GM12874 (cell line): ENCODE measurements around the gene UBXN7.

ENCODE experiments used
- CTCF ChIP-seq: IDR thresholded peaks from 2 replicates; pipeline ENCODE4 v1.5.1; 2011; ENCODE audit warnings: low read depth, mild to moderate bottlenecking, control low read depth, low read length, moderate library complexity; ENCODE audit not compliant: insufficient read depth

The UBXN7 gene

DNA sequence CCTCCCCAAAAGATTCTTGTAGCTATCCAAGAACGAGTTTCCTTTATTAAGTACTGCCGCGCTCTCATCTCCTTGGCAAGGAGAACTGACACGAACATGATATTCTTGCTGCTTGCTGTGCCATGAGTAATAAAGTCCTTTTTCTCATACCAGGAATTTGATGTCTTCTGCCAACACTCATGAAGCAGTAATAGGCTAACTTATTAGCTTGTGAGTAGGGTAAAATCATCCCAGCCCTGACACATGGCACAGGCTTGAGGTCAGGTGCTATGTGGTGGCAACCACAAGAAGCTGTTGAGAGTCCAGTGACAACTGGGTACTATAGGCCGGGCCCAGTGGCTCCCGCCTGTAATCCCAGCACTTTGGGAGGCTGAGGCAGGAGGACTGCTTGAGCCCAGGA, 22.7 kb upstream of the UBXN7 start:
- TF ChIP-seq CTCF, result no peak

GRCh38 chr3:196444500-196444894, 12.3 kb upstream of the UBXN7 start:
- TF ChIP-seq CTCF, result no peak

DNA sequence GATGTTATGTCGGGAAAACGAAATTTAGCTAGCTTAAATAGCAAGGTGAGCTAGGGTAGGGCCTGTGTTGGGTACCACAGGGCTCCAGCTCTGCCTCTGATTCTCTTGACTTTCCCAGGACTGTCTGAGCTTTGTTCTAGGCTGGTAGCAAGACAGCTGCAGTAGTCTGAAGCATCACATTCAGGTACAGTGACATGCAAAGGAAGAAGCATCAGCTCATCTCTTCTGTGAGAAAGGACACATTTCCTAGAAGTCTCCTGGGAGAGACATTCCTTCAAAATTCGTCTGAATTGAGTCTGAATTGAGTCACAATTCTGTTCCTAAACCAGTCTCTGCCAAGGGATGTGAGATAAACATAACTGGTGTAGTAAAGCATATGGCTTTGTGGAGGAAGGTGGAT, 8.5 kb upstream of the UBXN7 start:
- no peak for TF ChIP-seq CTCF

GRCh38 chr3:196440041-196440537, 7.9 kb upstream of the UBXN7 start:
- TF ChIP-seq CTCF, result no peak

- no peak for TF ChIP-seq CTCF
These were observed 768 bp downstream of the UBXN7 start for GRCh38 chr3:196431181-196432136.

DNA sequence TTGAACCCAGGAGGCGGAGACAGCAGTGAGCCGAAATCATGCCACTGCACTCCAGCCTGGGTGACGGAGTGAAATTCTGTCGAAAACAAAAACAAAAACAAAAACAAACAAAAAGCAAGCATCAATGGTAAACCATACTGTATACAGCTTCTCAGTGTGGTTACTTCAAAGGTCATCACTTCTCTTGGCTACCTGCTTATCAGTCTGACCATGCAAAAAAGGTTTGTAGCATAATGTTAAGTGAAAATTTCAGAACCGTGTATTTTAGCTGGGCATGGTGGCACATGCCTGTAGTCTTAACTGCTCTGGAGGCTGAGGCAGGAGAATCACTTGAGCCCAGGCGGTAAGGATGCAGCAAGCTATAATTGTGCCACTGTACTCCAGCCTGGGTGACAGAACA, 4.2 kb downstream of the UBXN7 start:
- TF ChIP-seq CTCF, result no peak

DNA sequence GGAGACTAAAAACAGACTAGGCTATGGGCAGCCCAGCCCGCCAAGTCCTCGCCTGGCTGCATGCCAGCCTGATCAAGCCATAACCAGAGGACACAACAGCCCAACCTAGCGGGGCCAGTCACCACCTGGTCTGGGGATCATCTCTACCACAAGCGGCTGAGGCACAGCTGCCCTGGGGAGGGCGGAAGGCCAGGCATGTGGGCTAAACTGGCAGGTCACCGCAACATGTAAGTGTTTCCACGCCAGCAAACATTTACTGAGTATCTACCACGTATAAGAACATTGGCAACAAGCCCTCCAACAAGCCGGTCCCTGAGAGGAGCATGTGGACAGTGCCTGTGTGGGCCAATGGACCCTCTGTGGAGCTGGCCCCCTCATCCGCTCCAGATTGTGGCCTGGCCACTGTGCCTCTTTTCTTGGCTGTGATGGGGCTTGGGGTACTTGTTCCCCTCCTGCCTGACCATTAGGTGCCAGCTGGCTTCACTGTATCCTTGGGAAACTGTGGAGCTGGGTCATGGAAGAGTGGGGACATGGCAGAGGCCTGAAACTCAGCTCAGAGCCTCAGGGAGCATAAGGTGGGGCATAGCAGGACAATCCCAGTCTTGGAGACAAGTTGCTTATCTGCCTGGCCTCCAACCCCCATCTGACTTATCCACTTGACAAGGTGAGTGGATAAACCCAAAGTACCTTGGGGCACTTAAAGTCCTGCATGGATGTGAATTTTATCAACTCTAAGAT, 9.0 kb downstream of the UBXN7 start:
- TF ChIP-seq CTCF, result no peak
